Measurements from ENCODE around the gene CDKAL1. TPM values are rescaled to one million over a fixed set of nuclear protein-coding genes. Genes with fewer than 3 reads are reported as not detected.
A peak's percentile ranks its signal among the peaks of the same experiment; 100 is the strongest.

Gene CDKAL1
- total RNA-seq, 1 experiment from 2014 or later, result 20.6 TPM

GRCh38 chr6:21101694-21102093, 567.4 kb downstream of the CDKAL1 start:
- Mint-ChIP-seq H3K27ac (0 out of 2 replicates have a peak overlapping the region, but pooled peaks have one; percentile 7), H3K4me1 (peaks cover 62% of the 10 kb centered on the region), H3K9me3 (no peaks in the 10 kb centered on the region), H3K36me3 (no peaks in the 10 kb centered on the region), H3K27me3 (ENCODE audit: low read depth) (no peaks in the 10 kb centered on the region), H3K4me3 (no peak overlapping the region)
- POLR2A ChIA-PET, result no interaction called here
- no peak for TF ChIP-seq ERG (CRISPR knock-in tag; IDR thresholded peaks at IDR 0.05)
- no peak for TF ChIP-seq CBFB (CRISPR knock-in tag; IDR thresholded peaks at IDR 0.05; ENCODE audit: low read depth)
- no peak for TF ChIP-seq TEAD1 (CRISPR knock-in tag; IDR thresholded peaks at IDR 0.05)
- TF ChIP-seq E2F4 (CRISPR knock-in tag; IDR thresholded peaks at IDR 0.05; ENCODE audit: borderline replicate concordance, low read depth), result no peak
- no peak for TF ChIP-seq FOXJ3 (CRISPR knock-in tag; IDR thresholded peaks at IDR 0.05; ENCODE audit: borderline replicate concordance)
- no peak for TF ChIP-seq ATF2 (CRISPR knock-in tag; IDR thresholded peaks at IDR 0.05; ENCODE audit: borderline replicate concordance, low read depth)
- no peak for TF ChIP-seq MAX (CRISPR knock-in tag; IDR thresholded peaks at IDR 0.05)
- no peak for TF ChIP-seq ETV6 (CRISPR knock-in tag; IDR thresholded peaks at IDR 0.05)
- TF ChIP-seq TEAD4 (CRISPR knock-in tag; IDR thresholded peaks at IDR 0.05), result no peak
- no peak for TF ChIP-seq ZNF671 (CRISPR knock-in tag; IDR thresholded peaks at IDR 0.05)
- no peak for TF ChIP-seq NR3C1 (CRISPR knock-in tag; conservative IDR thresholded peaks at IDR 0.05; ENCODE audit: low read depth)
- no peak for TF ChIP-seq NFE2L1 (CRISPR knock-in tag; IDR thresholded peaks at IDR 0.05)
- no peak for TF ChIP-seq ZNF532 (CRISPR knock-in tag; IDR thresholded peaks at IDR 0.05; ENCODE audit: borderline replicate concordance)
- TF ChIP-seq USF2 (CRISPR knock-in tag; IDR thresholded peaks at IDR 0.05), result no peak
- TF ChIP-seq MXD4 (CRISPR knock-in tag; IDR thresholded peaks at IDR 0.05; ENCODE audit: borderline replicate concordance), result no peak
- TF ChIP-seq HMGA2 (CRISPR knock-in tag; IDR thresholded peaks at IDR 0.05), result no peak
- no peak for TF ChIP-seq GRHL2 (CRISPR knock-in tag; IDR thresholded peaks at IDR 0.05; ENCODE audit: insufficient replicate concordance, severe bottlenecking)
- no peak for TF ChIP-seq GABPB1 (CRISPR knock-in tag; IDR thresholded peaks at IDR 0.05)
- no peak for TF ChIP-seq RORB (CRISPR knock-in tag; IDR thresholded peaks at IDR 0.05)
- no peak for TF ChIP-seq NFATC4 (CRISPR knock-in tag; IDR thresholded peaks at IDR 0.05)
- no peak for ATAC-seq
- CTCF ChIA-PET, result interaction anchor here (0.6 kb wide), 1 partner anchor 1751 kb away, joined by 3 read pairs; no protein-coding TSS in a partner anchor
- DNase-seq (ENCODE audit: low spot score), result no peak
